GM06990 (cell line): ENCODE data around the gene IKBKE.

ENCODE experiments used
- DNase-seq: peaks from one replicate; pipeline ENCODE4 v3.0.0-alpha.2; 2011; ENCODE audit not compliant: insufficient read length; ENCODE audit errors: extremely low read depth
- H3K27me3 ChIP-seq: replicated peaks from 2 replicates; pipeline ENCODE4 v1.6.0; 2011; ENCODE audit warnings: low read length; ENCODE audit not compliant: control insufficient read depth, insufficient read depth
- H3K36me3 ChIP-seq: 2 replicates; pipeline ENCODE4 v1.5.1; 2011; ENCODE audit warnings: low read length; ENCODE audit not compliant: control insufficient read depth, insufficient read depth
- H3K4me3 ChIP-seq: replicated peaks from 2 replicates; pipeline ENCODE4 v1.5.1; 2011; ENCODE audit warnings: low read depth, mild to moderate bottlenecking, control low read depth, low read length
- TF ChIP-seq, protein P1 (sequence below): IDR thresholded peaks from 2 replicates; pipeline ENCODE4 v1.5.1; 2011; ENCODE audit warnings: low read length, control low read depth, mild to moderate bottlenecking, inconsistent platforms; ENCODE audit not compliant: insufficient read depth, poor library complexity, severe bottlenecking

IKBKE gene

GRCh38 chr1:206507284-206508129 lies 37.2 kb downstream of the IKBKE start, which contains the start of gene RASSF5:
TSS of gene RASSF5 (plus strand) at chr1:206507531. CDS start at chr1:206507603, 72 bp downstream.
- TF ChIP-seq, protein P1, sequence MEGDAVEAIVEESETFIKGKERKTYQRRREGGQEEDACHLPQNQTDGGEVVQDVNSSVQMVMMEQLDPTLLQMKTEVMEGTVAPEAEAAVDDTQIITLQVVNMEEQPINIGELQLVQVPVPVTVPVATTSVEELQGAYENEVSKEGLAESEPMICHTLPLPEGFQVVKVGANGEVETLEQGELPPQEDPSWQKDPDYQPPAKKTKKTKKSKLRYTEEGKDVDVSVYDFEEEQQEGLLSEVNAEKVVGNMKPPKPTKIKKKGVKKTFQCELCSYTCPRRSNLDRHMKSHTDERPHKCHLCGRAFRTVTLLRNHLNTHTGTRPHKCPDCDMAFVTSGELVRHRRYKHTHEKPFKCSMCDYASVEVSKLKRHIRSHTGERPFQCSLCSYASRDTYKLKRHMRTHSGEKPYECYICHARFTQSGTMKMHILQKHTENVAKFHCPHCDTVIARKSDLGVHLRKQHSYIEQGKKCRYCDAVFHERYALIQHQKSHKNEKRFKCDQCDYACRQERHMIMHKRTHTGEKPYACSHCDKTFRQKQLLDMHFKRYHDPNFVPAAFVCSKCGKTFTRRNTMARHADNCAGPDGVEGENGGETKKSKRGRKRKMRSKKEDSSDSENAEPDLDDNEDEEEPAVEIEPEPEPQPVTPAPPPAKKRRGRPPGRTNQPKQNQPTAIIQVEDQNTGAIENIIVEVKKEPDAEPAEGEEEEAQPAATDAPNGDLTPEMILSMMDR = no peak
- no peaks in the 10 kb centered on the region for H3K27me3 ChIP-seq
- H3K36me3 ChIP-seq = no peaks in the 10 kb centered on the region
- H3K4me3 ChIP-seq = peak within 1 kb of the TSS; percentile 75
- peak; percentile 82 for DNase-seq

DNA sequence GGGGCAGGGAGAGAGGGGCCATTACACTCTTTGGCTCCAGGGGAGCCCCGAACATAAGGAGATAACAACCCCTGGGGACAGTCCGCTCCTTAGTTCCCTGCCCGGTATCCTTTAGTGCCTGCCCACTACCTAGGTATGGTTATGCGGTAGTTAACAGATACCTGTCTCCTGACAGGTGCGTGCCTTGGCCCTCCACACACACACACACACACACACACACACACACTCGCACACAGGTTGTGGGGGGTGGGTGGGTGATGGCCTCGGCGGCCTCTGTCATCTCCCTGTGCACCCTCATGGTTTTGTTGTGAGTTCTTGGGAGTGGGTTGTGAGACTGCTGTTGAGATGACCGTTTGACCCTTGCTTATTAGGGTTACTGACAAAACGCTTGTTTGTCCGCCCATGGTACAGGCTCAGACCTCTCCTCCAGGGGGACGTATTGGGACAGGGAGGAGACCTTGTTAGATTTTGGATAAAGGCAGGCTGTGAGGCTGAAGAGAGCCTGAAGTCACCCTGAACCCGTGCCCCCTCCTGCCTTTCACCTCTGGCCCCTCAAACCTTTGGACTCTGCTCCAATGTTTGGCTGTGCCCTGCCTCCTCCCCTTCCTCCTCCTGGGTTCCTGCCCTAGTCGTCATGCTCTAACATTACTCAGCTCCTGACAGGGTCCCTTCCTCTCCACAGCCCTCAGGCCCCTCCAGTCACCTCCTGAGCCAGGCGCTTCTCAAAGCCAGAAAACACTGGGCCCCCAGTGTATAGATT lies 38.0 kb downstream of the IKBKE start:
- Histone ChIP-seq H3K4me3 (peak overlapping the region; percentile 75), H3K36me3 (no peaks in the 10 kb centered on the region), H3K27me3 (no peaks in the 10 kb centered on the region)
- DNase-seq = no peak
- TF ChIP-seq, protein P1 = no peak

- Histone ChIP-seq H3K36me3 (no peaks in the 10 kb centered on the region), H3K27me3 (no peaks in the 10 kb centered on the region), H3K4me3 (no peak overlapping the region)
- TF ChIP-seq, protein P1 = no peak
- no peak for DNase-seq
Measured at GRCh38 chr1:206508956-206509355, 38.7 kb downstream of the IKBKE start.

DNA sequence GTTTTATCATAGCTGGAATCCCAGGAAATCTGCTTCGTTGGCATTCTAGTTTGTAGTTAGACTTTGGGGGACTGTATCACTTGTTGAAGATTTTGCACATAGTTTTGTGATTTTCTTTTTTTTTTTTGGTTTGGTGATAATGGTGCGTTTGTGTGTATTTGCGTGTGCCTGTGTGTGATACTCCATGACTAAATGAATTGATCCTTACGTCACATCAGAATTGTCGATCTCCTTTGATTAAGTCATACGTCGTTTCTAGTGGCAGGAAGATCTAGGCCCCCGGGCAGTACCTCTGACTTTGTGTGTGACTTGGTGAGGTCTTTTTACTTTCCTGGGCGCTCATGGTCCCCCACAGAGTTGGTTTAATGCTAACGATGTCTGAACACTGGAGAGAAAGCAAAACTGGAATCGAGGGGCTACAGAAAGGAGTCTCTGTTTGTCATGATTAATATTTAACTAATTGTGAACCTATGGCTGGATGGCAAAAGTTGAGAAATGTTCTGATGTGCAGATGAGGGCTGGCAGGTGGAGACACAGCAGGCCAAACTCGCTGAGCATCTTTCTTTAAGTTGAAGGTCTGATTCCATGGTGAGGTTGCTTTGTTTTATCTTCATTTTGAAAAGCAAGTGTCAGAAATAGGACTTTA lies 39.5 kb downstream of the IKBKE start:
- Histone ChIP-seq H3K4me3 (no peak overlapping the region), H3K27me3 (no peaks in the 10 kb centered on the region), H3K36me3 (no peaks in the 10 kb centered on the region)
- TF ChIP-seq, protein P1 = no peak
- DNase-seq = no peak

GRCh38 chr1:206510371-206510770 lies 40.1 kb downstream of the IKBKE start:
- Histone ChIP-seq H3K27me3 (no peaks in the 10 kb centered on the region), H3K4me3 (no peak overlapping the region), H3K36me3 (no peaks in the 10 kb centered on the region)
- DNase-seq = no peak
- TF ChIP-seq, protein P1 = no peak
